B cell (primary cell): ENCODE results near the gene KIF1A.

Experiments
- EZH2 ChIP-seq: IDR thresholded peaks from 2 replicates; pipeline ENCODE4 v1.6.1; 2012; ENCODE audit warnings: borderline replicate concordance, low read depth, mild to moderate bottlenecking, moderate library complexity, low read length; ENCODE audit not compliant: insufficient read depth, poor library complexity, severe bottlenecking
- TF ChIP-seq, protein P1 (sequence below): fragments of 200-600 bp; IDR thresholded peaks from one replicate; pipeline ENCODE4 v1.8.0; 2022; ENCODE audit warnings: antibody characterized with exemption, mild to moderate bottlenecking

DNA sequence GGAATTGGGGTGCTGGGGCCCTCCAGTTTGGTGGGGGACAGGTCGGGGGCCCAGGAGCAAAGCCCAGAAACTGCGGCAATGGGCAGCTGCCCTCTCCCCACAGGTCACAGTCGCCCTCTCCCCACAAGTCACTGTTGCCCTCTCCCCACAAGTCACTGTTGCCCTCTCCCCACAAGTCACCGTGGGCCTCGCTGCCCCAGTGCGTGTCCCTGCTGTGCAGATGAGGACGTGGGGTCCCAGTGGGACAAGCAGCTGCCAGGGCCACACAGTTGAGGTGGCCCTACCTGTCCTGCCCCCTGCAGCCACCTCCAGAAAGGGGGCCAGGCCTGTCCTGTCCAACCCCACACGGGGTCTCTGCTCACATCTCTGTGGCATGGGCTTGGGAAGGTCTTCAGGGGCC is 35.7 kb upstream of the KIF1A start:
- TF ChIP-seq, protein P1, sequence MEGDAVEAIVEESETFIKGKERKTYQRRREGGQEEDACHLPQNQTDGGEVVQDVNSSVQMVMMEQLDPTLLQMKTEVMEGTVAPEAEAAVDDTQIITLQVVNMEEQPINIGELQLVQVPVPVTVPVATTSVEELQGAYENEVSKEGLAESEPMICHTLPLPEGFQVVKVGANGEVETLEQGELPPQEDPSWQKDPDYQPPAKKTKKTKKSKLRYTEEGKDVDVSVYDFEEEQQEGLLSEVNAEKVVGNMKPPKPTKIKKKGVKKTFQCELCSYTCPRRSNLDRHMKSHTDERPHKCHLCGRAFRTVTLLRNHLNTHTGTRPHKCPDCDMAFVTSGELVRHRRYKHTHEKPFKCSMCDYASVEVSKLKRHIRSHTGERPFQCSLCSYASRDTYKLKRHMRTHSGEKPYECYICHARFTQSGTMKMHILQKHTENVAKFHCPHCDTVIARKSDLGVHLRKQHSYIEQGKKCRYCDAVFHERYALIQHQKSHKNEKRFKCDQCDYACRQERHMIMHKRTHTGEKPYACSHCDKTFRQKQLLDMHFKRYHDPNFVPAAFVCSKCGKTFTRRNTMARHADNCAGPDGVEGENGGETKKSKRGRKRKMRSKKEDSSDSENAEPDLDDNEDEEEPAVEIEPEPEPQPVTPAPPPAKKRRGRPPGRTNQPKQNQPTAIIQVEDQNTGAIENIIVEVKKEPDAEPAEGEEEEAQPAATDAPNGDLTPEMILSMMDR = no peak
- TF ChIP-seq EZH2 = no peak
